NCI-H345 treated with DMSO at 0.1 percent for 48 hours (cell line): ENCODE measurements around the gene LPP.
"Not testable (repeated sequence)": the region's sequence is repeated elsewhere in the genome, so short reads cannot be mapped to it uniquely, and the experiment has no call there.

ENCODE experiments used
- DNase-seq: peaks from one replicate; lab custom pipeline; 2025; ENCODE audit not compliant: unreplicated experiment; lab: John Stamatoyannopoulos, UW

The LPP gene, protein sequence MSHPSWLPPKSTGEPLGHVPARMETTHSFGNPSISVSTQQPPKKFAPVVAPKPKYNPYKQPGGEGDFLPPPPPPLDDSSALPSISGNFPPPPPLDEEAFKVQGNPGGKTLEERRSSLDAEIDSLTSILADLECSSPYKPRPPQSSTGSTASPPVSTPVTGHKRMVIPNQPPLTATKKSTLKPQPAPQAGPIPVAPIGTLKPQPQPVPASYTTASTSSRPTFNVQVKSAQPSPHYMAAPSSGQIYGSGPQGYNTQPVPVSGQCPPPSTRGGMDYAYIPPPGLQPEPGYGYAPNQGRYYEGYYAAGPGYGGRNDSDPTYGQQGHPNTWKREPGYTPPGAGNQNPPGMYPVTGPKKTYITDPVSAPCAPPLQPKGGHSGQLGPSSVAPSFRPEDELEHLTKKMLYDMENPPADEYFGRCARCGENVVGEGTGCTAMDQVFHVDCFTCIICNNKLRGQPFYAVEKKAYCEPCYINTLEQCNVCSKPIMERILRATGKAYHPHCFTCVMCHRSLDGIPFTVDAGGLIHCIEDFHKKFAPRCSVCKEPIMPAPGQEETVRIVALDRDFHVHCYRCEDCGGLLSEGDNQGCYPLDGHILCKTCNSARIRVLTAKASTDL

DNA sequence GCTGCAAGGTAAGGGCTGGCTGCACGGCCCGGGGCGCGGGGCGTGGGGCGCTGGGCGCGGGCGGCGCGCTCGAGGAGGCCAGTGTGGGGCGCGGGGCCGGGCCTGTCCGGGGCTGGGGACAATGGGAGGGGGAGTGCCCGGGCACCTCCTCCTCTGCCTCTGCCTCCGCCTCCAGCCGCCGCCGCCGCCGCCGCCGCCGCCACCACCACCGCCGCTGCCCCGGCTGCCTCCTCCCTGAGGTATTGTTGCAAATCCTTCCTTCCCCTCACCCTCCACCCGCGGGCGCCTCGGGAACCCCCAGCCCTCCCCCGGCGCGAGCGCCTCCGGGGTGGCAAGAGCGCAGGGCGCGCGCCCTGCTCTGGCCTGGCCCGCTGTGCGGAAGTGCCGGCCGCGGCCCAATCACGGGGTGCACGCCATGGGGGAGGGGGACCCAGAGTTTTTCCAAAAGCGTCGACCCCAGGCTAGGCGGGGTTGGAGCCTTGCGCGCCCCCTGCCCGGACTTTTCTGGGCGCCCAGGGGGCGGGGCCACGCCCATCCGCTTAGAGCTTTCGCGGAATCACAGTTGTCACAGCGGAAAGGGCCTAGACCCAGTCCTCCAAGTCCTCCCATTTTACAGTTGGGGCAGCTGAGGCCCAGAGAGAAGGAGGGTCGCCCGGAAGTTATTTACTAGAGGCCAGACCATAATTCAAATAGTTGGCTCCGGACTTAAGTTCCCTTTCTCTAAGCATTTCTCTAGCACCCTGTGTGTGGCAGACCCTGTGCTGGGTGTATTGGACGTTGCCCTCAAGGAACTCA is at the start of gene LPP:
Gene LPP (plus strand): TSS at position 144 of the 795 bp plus-strand sequence. CDS start 251,964 bp downstream, outside the sequence.
- peak; percentile 41 for DNase-seq

DNA sequence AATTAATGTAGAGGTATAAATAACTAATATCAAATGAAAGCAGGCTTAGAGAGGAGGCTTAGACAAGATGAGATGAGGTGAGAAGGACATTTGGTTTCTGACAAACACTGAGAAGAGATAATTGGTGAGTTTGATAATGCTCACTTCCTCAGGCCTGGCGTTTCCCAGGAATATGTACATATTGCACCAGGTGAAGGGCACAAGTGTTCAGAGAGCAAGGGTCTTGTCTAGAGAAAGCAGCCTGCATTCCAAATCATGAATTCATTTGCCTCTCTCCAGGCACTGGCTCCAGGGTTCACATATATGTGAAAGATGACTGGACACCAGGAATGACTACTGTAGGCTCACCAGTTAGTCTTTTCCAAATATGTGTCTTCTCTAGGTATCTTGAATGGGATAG is 48.0 kb upstream of the LPP start:
- DNase-seq = no peak

GRCh38 chr3:188106454-188106853 is 47.5 kb upstream of the LPP start:
- no peak for DNase-seq

DNA sequence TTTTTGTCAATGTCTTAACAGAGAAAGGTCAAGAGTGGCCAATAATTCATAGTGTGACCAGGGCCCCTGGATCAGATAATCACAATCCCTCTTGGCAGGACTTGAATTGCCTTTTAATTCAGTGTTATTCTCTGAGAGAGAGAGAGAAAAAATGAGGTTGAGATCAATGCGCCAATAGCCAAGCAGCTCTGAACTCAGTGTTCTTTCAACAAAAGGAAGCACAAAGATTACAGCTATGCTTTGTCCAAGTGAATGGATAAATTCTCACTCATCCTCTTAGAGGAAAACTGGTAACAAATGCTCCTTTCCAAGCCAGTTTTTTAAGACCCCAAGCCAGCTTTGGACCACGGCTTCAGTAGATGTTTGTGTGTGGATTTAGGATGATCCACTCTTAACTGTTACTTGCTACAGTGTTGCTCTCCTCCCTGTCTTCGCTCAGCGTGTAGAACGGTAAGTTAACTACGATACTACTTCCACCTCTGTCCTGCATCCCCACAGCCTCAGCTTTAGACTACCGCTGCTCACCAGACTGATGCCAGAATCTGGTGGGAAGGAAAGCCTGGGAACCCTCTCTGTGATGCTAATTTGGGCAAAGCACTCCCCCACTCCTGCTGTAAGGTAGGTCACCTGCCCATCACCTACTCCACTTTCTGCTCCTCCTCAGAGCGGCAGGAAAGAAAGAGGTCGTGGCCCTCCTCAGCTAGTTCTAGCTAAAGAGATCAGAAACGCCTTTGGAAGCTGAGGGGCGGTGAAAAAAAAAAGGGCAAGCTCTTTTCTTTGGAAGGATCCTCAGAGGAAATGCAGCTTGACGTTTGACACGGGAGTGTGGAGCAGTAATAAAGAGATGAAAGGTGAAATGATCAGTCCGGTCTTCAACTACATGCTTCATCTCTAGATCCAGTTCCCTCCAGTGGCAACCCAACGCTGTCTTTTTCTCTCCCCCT is 46.8 kb upstream of the LPP start:
- no peak for DNase-seq

- DNase-seq = no peak
Observed at GRCh38 chr3:188108703-188109412, 45.1 kb upstream of the LPP start.

- DNase-seq = no peak
Observed at GRCh38 chr3:188111002-188111584, 42.9 kb upstream of the LPP start.

DNA sequence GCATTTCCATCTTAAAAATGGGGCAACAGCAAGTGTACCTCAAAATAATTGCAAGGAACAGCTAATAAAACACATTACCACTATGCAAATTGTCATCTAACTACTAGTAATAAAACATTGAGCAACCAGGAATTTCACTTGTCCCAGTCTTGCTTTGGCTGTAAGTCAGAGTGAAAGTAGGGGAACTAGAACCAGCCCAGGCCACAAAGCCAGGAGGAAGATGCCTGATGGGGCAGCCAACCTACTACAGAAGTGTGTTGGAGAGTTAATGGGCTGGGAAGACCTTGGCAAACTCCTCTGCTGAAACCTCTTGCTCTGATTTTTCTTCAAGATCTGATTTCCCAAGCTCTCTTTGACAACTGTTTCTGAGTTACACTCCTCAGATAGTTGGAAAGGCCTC is 40.2 kb upstream of the LPP start:
- DNase-seq = no peak

DNA sequence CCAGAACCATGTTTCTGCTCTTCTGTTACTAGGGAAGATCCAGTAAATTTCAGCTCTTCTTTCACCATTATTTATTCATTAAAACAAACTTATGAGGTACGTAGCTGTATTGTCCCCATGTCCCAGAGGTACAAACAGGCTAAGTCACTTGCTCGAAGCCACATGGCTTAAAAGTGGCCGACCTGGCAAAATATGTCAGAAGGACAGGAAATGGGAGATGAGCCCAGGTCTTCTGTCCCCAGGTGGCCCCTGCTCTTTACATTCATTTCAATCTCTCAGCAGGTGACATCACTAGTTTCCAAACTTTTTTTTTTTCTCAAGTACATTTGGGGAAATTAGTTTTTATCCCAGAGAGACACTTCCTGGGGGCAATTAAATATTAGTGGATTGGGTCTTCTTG is 34.1 kb upstream of the LPP start:
- DNase-seq = no peak

- DNase-seq = no peak
Observed at GRCh38 chr3:188122571-188123169, 31.3 kb upstream of the LPP start.

DNA sequence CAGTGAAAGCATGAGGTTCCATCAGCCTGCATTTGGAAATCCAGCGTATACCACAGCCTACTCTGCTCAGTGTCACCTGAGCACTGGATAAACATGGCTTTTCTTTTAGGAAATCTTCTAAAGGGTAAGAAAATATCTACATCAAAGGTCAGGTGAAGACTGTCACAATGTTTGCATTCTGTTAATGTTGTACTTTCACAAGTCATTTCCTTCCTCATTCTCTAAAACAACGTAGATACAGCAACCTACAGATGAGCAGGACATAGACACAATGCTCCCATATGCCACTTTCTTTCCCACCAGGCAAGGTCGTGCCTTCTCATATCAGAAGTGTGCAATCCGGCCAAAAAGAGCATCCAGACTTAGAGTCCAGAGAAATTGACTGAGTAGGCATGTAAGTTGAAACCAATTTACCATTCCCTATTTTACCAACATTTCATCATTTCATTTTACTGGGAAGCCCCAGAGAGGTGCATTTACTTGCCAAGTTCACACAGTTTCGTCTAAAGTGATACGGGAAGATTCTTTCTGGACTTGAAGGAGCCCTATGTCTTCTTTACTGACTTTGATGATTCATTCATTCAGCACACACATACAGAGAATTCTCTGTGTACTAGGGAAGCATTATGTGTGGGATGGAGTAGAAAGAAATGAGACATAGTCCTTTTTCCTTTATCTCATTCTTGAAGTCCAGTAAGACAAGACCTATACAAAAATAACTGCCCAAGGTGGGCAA is 30.6 kb upstream of the LPP start:
- DNase-seq = no peak

GRCh38 chr3:188124184-188124583 is 29.8 kb upstream of the LPP start:
- no peak for DNase-seq

DNA sequence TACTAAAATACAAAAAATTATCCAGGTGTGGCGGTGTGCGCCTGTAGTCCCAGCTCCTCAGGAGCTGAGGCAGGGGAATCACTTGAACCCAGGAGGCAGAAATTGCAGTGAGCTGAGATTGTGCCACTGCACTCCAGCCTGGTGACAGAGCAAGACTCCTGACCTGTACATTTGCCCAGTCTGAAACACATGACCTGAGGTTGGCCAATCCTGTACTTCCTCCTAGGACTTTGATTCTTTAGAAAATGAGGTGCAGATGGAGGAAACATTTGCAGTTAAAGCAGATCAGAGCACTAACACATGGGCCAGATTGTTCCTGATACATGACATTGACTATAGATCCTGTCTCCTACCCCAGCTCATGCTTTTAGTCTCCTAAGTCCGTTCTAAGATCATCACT is 28.9 kb upstream of the LPP start:
- no peak for DNase-seq

- DNase-seq = no peak
Observed at GRCh38 chr3:188126276-188126675, 27.7 kb upstream of the LPP start.

- DNase-seq = no peak
Observed at GRCh38 chr3:188126934-188127333, 27.0 kb upstream of the LPP start.

DNA sequence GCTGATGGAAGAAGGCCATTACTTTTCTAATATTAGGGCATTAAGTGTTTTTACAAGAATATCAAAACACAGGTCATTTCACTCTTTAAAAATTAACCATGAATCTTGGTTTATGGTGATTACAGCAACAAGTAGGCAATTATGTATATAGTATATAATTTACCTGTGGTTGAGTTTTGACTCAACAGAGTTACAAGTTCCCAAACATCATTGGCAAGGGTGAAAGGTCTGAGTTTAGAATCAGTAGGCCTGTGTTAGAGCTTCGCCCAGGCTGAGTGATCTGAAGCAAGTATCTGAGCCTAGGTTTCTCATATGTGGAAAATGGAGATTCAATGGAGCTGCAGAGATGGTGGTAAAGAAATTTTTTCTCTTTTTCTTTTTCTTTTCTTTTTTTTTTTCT is 25.1 kb upstream of the LPP start:
- no peak for DNase-seq

DNA sequence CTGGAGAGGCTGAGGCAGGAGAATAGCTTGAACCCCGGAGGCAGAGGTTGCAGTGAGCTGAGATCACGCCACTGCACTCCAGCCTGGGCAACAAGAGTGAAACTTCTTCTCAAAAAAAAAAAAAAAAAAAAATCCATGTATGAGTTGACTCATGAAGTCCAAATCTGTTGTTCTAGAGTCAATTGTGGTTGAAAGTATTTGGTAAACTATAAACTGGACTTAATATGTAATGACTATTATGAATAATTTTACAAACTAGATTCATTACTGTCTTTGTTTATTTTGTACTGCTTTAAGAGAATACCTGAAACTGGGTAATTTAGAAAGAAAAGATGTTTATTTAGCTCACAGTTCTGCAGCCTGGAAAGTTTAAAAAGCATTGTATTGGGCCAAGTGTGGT is 22.9 kb upstream of the LPP start:
- DNase-seq = not testable (repeated sequence)

DNA sequence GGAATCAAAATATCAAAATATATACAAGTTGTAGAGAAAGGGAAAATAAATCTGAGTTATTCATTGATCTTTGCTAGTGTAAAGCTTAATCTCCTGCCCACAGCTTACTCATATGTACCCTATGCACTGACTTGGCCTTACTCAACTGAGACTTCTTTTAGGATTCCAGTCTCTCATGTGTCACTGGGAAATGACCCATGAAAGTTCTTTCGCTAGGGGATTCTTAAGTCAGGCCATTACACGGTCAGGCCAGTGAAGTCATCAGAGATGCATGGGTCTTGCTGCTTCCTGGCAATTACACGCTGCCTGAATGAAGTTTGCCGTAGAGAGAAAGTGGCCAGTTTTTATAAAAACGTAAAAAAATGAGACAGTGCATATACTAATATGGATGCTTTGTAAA is 20.7 kb upstream of the LPP start:
- DNase-seq = no peak

DNA sequence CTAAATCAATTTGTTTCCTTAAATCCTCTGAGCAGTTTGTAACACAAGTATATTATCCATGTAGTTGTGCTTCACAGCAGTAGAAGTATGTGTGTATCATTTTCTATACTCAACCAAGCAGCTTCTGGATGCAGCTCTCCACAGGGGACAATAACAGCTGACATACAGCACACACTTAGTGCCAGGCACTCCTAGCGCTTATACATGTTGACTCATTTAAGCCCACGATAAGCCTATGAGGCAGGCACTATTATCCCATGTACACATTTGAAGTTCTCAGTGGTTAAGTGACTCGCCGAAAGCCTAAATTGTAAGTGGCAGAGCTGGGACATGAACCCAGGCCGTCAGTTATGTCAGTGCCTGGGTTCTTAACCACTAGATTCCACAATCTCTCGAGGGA is 20.3 kb upstream of the LPP start:
- no peak for DNase-seq

- no peak for DNase-seq
Observed at GRCh38 chr3:188134079-188134478, 19.9 kb upstream of the LPP start.
